Natural killer cell (primary cell): ENCODE results near the gene C16orf87. TPM values are rescaled to one million over a fixed set of nuclear protein-coding genes. Genes with fewer than 3 reads are reported as not detected.

Experiments used
- ATAC-seq, 3 donors: fragments of 150-1000 bp in 2 of 3; fragments of 200-7000 bp in 1 of 3; cut with Tn5 transposase; 1 replicate in 1 of 3; 2 replicates in 2 of 3; pipeline ENCODE4 v1.10.0; 2021; ENCODE audit warnings: mild to moderate bottlenecking in 2 of 3, moderate library complexity in 2 of 3
- DNase-seq, 2 donors: peaks; one replicate each; pipeline versions ENCODE4 v3.0.0 to v3.0.0-alpha.2; 2013 to 2021; ENCODE audit warnings: mixed read lengths in 1 of 2
- H3K27ac ChIP-seq: one replicate; pipeline ENCODE4 v1.5.1; 2013; ENCODE audit warnings: mild to moderate bottlenecking, low read length
- H3K27me3 ChIP-seq: one replicate; pipeline ENCODE4 v1.6.1; 2013; ENCODE audit warnings: low read length; ENCODE audit not compliant: control insufficient read depth, insufficient read depth
- H3K36me3 ChIP-seq: one replicate; pipeline ENCODE4 v1.6.1; 2013; ENCODE audit warnings: low read length; ENCODE audit not compliant: control insufficient read depth, insufficient read depth
- H3K4me1 ChIP-seq: one replicate; pipeline ENCODE4 v1.6.1; 2013; ENCODE audit warnings: low read length; ENCODE audit not compliant: control insufficient read depth, insufficient read depth
- H3K4me3 ChIP-seq: one replicate; pipeline ENCODE4 v1.5.1; 2013; ENCODE audit warnings: low read length
- H3K9me3 ChIP-seq: one replicate; pipeline ENCODE4 v1.6.1; 2013; ENCODE audit warnings: low read length; ENCODE audit not compliant: control insufficient read depth, insufficient read depth
- H3K27ac Mint-ChIP-seq, 2 donors: one replicate each; pipeline ENCODE4 v1.8.0; 2022; ENCODE audit warnings: mild to moderate bottlenecking in 2 of 2, mixed read lengths in 2 of 2, moderate library complexity in 1 of 2
- H3K27me3 Mint-ChIP-seq, 2 donors: one replicate each; pipeline ENCODE4 v1.8.0; 2022; ENCODE audit warnings: low read depth in 2 of 2, mixed read lengths in 2 of 2
- H3K36me3 Mint-ChIP-seq: one replicate; pipeline ENCODE4 v1.8.0; 2022; ENCODE audit warnings: mixed read lengths
- H3K4me1 Mint-ChIP-seq, 2 donors: one replicate each; pipeline ENCODE4 v1.8.0; 2022; ENCODE audit warnings: mixed read lengths in 2 of 2
- H3K4me3 Mint-ChIP-seq: one replicate; pipeline ENCODE4 v1.8.0; 2022; ENCODE audit warnings: mild to moderate bottlenecking, moderate library complexity, mixed read lengths
- H3K9me3 Mint-ChIP-seq, 2 donors: one replicate each; pipeline ENCODE4 v1.8.0; 2022; ENCODE audit warnings: mixed read lengths in 2 of 2
- CTCF ChIP-seq: fragments of 200-600 bp; IDR thresholded peaks from one replicate; pipeline ENCODE4 v1.8.0; 2022; ENCODE audit warnings: antibody characterized with exemption
- WGBS: methylation state at CpG from one replicate; pipeline ENCODE4 v1.1.7; 2013; ENCODE audit warnings: missing lambda C conversion rate; ENCODE audit not compliant: insufficient coverage; 5-methylcytosine and 5-hydroxymethylcytosine counted together
- intact Hi-C: fragments of 100-400 bp; cut with micrococcal nuclease; formaldehyde crosslinking; loops from one replicate; pipeline ENCODE4 v1.14.2; 2022
- total RNA-seq, 4 donors: library from RNA; stranded (reverse); fragments of 120-200 nt in 1 of 4; gene quantifications; one replicate each; pipeline versions ENCODE4 v1.2.3 to v1.2.4, GENCODE V29; 2013 to 2022

The C16orf87 gene
- total RNA-seq, 3 donors from 2014 or later (not counting 1 experiment from before 2014, with no cell fraction given), result 18.3 to 23.0 (median 18.8) TPM

- H3K36me3 ChIP-seq, result no peaks in the 10 kb centered on the region
- TF ChIP-seq CTCF, result no peak
- no peaks in the 10 kb centered on the region for H3K9me3 ChIP-seq
- Mint-ChIP-seq H3K27me3 (peaks cover 0 to 4% of the 10 kb centered on the region in 2 donors), H3K9me3 (no peaks in the 10 kb centered on the region), H3K4me1 (no peaks in the 10 kb centered on the region), H3K36me3 (no peaks in the 10 kb centered on the region), H3K27ac (no peak overlapping the region), H3K4me3 (no peak overlapping the region)
- no peak for ATAC-seq
- no peaks in the 10 kb centered on the region for H3K27me3 ChIP-seq
- 89% methylated on average over 15 of the region's 16 CpGs for WGBS
- H3K27ac ChIP-seq, result no peak overlapping the region
- H3K4me3 ChIP-seq, result no peak overlapping the region
- peaks cover 2% of the 10 kb centered on the region for H3K4me1 ChIP-seq
- intact Hi-C loops, result no loop called here
- DNase-seq, result no peak
Measured at GRCh38 chr16:46862555-46863447, 31.8 kb upstream of the C16orf87 start.

- Mint-ChIP-seq H3K4me1 (no peaks in the 10 kb centered on the region), H3K27me3 (no peaks in the 10 kb centered on the region)
Measured at GRCh38 chr16:46859719-46860152, 28.8 kb upstream of the C16orf87 start.

GRCh38 chr16:46858151-46858550 lies 27.2 kb upstream of the C16orf87 start:
- intact Hi-C loops, result loop anchor here (10.0 kb wide), 1 partner anchor 1307 kb away; no protein-coding TSS in a partner anchor

More at GRCh38 chr16:46859719-46860152, 28.8 kb upstream of the C16orf87 start:
- TF ChIP-seq CTCF, result no peak
- H3K4me3 Mint-ChIP-seq, result no peak overlapping the region
- no peak overlapping the region for H3K27ac ChIP-seq
- no peaks in the 10 kb centered on the region for H3K9me3 Mint-ChIP-seq
- H3K27ac Mint-ChIP-seq, result no peak overlapping the region
- no peaks in the 10 kb centered on the region for H3K27me3 ChIP-seq
- ATAC-seq, result no peak
- no peaks in the 10 kb centered on the region for H3K36me3 ChIP-seq
- no peak overlapping the region for H3K4me3 ChIP-seq
- no peaks in the 10 kb centered on the region for H3K9me3 ChIP-seq
- DNase-seq, result no peak
- H3K4me1 ChIP-seq, result peaks cover 2% of the 10 kb centered on the region
- 87% methylated on average over 5 of the region's 5 CpGs for whole genome bisulfite sequencing
- H3K36me3 Mint-ChIP-seq, result no peaks in the 10 kb centered on the region
- intact Hi-C loops, result loop anchor here (10.0 kb wide), 1 partner anchor 1305 kb away; no protein-coding TSS in a partner anchor

More at GRCh38 chr16:46858151-46858550, 27.2 kb upstream of the C16orf87 start:
- H3K27me3 Mint-ChIP-seq, result no peaks in the 10 kb centered on the region
- H3K4me1 Mint-ChIP-seq, result no peaks in the 10 kb centered on the region
- H3K4me3 ChIP-seq, result no peak overlapping the region
- no peaks in the 10 kb centered on the region for H3K9me3 ChIP-seq
- no peak for TF ChIP-seq CTCF
- H3K9me3 Mint-ChIP-seq, result no peaks in the 10 kb centered on the region
- no peaks in the 10 kb centered on the region for H3K36me3 ChIP-seq
- WGBS, result 99% methylated on average over 6 of the region's 6 CpGs
- no peak overlapping the region for H3K27ac ChIP-seq
- ATAC-seq (no peak), DNase-seq (no peak)
- H3K27ac Mint-ChIP-seq, result no peak overlapping the region
- H3K4me1 ChIP-seq, result no peaks in the 10 kb centered on the region
- H3K4me3 Mint-ChIP-seq, result no peak overlapping the region
- no peaks in the 10 kb centered on the region for H3K36me3 Mint-ChIP-seq
- H3K27me3 ChIP-seq, result no peaks in the 10 kb centered on the region
